Upper lobe of right lung (tissue), 1 donor: ENCODE measurements around the gene SNX15. TPM values are rescaled to one million over a fixed set of nuclear protein-coding genes. Genes with fewer than 3 reads are reported as not detected.

Experiments
- ATAC-seq: fragments of 200-7000 bp; cut with Tn5 transposase; one replicate; pipeline ENCODE4 v1.9.1; 2020; ENCODE audit warnings: mild to moderate bottlenecking, moderate library complexity
- DNase-seq: peaks from one replicate; pipeline ENCODE4 v3.0.0-alpha.2; 2020
- H3K27ac ChIP-seq: fragments of 200-600 bp; one replicate; pipeline ENCODE4 v1.8.0; 2022
- H3K27me3 ChIP-seq: fragments of 200-600 bp; one replicate; pipeline ENCODE4 v1.8.0; 2022; ENCODE audit warnings: mild to moderate bottlenecking
- H3K36me3 ChIP-seq: fragments of 200-600 bp; one replicate; pipeline ENCODE4 v1.8.0; 2022
- H3K4me1 ChIP-seq: fragments of 200-600 bp; one replicate; pipeline ENCODE4 v1.8.0; 2022
- H3K4me3 ChIP-seq: fragments of 200-600 bp; one replicate; pipeline ENCODE4 v1.8.0; 2022; ENCODE audit warnings: mild to moderate bottlenecking
- H3K9me3 ChIP-seq: fragments of 200-600 bp; one replicate; pipeline ENCODE4 v1.8.0; 2022
- CTCF ChIP-seq: fragments of 200-600 bp; IDR thresholded peaks from one replicate; pipeline ENCODE4 v1.8.0; 2022; ENCODE audit warnings: antibody characterized with exemption
- intact Hi-C: fragments of 100-400 bp; cut with DNase I; formaldehyde crosslinking; loops from one replicate; pipeline ENCODE4 v1.11.0; 2022
- total RNA-seq: library from RNA; stranded (reverse); fragmentation: NEBNext Ultra II Directional; extraction: Animal tissue kit (Norgen Biotek cat#: 25700); gene quantifications from one replicate; pipeline ENCODE4 v1.2.1, GENCODE V29; 2021
- donor health status: DM: no; HTN: yes; CAD: no; lungs with severe emphysema.

SNX15 gene
- total RNA-seq, 1 donor from 2014 or later: 27.1 TPM

- ATAC-seq: no peak
- H3K4me3 ChIP-seq: no peak overlapping the region
- no peaks in the 10 kb centered on the region for H3K36me3 ChIP-seq
- no peaks in the 10 kb centered on the region for H3K4me1 ChIP-seq
- H3K9me3 ChIP-seq: no peaks in the 10 kb centered on the region
- no peak for TF ChIP-seq CTCF
- no peak for DNase-seq
- intact Hi-C loops: no loop called here
- no peak overlapping the region for H3K27ac ChIP-seq
- no peaks in the 10 kb centered on the region for H3K27me3 ChIP-seq
These were observed 37.6 kb downstream of the SNX15 start for GRCh38 chr11:65064847-65065240.

GRCh38 chr11:65065851-65066250 is 38.6 kb downstream of the SNX15 start:
- intact Hi-C loops: no loop called here
- no peak for ATAC-seq
- Histone ChIP-seq H3K4me3 (no peak overlapping the region), H3K27ac (no peak overlapping the region), H3K9me3 (no peaks in the 10 kb centered on the region), H3K4me1 (no peaks in the 10 kb centered on the region), H3K27me3 (no peaks in the 10 kb centered on the region), H3K36me3 (no peaks in the 10 kb centered on the region)
- no peak for DNase-seq
- no peak for TF ChIP-seq CTCF

GRCh38 chr11:65066315-65066714 is 39.1 kb downstream of the SNX15 start:
- Histone ChIP-seq H3K36me3 (no peaks in the 10 kb centered on the region), H3K9me3 (no peaks in the 10 kb centered on the region), H3K27ac (no peak overlapping the region), H3K27me3 (no peaks in the 10 kb centered on the region), H3K4me1 (no peaks in the 10 kb centered on the region), H3K4me3 (no peak overlapping the region)
- ATAC-seq (no peak), DNase-seq (no peak)
- no peak for TF ChIP-seq CTCF
- intact Hi-C loops: no loop called here

GRCh38 chr11:65066805-65067291 is 39.6 kb downstream of the SNX15 start:
- H3K4me3 ChIP-seq: no peak overlapping the region
- H3K9me3 ChIP-seq: no peaks in the 10 kb centered on the region
- no peaks in the 10 kb centered on the region for H3K4me1 ChIP-seq
- no peak overlapping the region for H3K27ac ChIP-seq
- H3K36me3 ChIP-seq: no peaks in the 10 kb centered on the region
- intact Hi-C loops: no loop called here
- no peaks in the 10 kb centered on the region for H3K27me3 ChIP-seq
- no peak for TF ChIP-seq CTCF
- ATAC-seq: no peak
- no peak for DNase-seq

- intact Hi-C loops: no loop called here
- DNase-seq: no peak
These were observed 40.2 kb downstream of the SNX15 start for GRCh38 chr11:65067446-65067845.

More at GRCh38 chr11:65067446-65067845, 40.2 kb downstream of the SNX15 start:
- no peak for ATAC-seq
- H3K27ac ChIP-seq: no peak overlapping the region
- no peaks in the 10 kb centered on the region for H3K36me3 ChIP-seq
- no peaks in the 10 kb centered on the region for H3K9me3 ChIP-seq
- H3K4me1 ChIP-seq: no peaks in the 10 kb centered on the region
- H3K4me3 ChIP-seq: no peak overlapping the region
- H3K27me3 ChIP-seq: no peaks in the 10 kb centered on the region
- TF ChIP-seq CTCF: no peak
